CD14-positive monocyte (primary cell): ENCODE measurements around the gene RNASEH2C. TPM values are rescaled to one million over a fixed set of nuclear protein-coding genes. Genes with fewer than 3 reads are reported as not detected.
A peak's percentile ranks its signal among the peaks of the same experiment; 100 is the strongest.

Source experiments
- DNase-seq, 3 donors: peaks; one replicate each; pipeline ENCODE4 v3.0.0-alpha.2; 2011 to 2022
- H2AFZ ChIP-seq: 2 replicates; pipeline ENCODE4 v1.6.0; 2012; ENCODE audit warnings: mild to moderate bottlenecking, low read depth, low read length, inconsistent platforms; ENCODE audit not compliant: insufficient read depth, poor library complexity, severe bottlenecking
- H3K27ac ChIP-seq, 2 donors: 1 replicate in 1 of 2; 2 replicates in 1 of 2; pipeline ENCODE4 v1.5.1; 2012 to 2013; ENCODE audit warnings: low read length in 2 of 2, control low read depth in 1 of 2, inconsistent platforms in 1 of 2, low read depth in 1 of 2, mild to moderate bottlenecking in 1 of 2
- H3K27me3 ChIP-seq, 2 donors: one replicate each; pipeline versions ENCODE4 v1.6.0 to v1.6.1; 2011 to 2013; ENCODE audit warnings: low read length in 2 of 2; ENCODE audit not compliant: control insufficient read depth in 2 of 2, insufficient read depth in 2 of 2
- H3K36me3 ChIP-seq, 2 donors: replicated peaks in 1 of 2; 1 replicate in 1 of 2; 2 replicates in 1 of 2; pipeline versions ENCODE4 v1.5.1 to v1.6.1; 2012 to 2013; ENCODE audit warnings: low read length in 2 of 2, control low read depth in 1 of 2, inconsistent platforms in 1 of 2, mild to moderate bottlenecking in 1 of 2; ENCODE audit not compliant: insufficient read depth in 2 of 2, control insufficient read depth in 1 of 2
- H3K4me1 ChIP-seq, 2 donors: 1 replicate in 1 of 2; 2 replicates in 1 of 2; pipeline versions ENCODE4 v1.5.1 to v1.6.1; 2012 to 2013; ENCODE audit warnings: low read length in 2 of 2, control low read depth in 1 of 2, inconsistent platforms in 1 of 2, mild to moderate bottlenecking in 1 of 2, moderate library complexity in 1 of 2; ENCODE audit not compliant: insufficient read depth in 2 of 2, control insufficient read depth in 1 of 2
- H3K4me2 ChIP-seq: replicated peaks from 2 replicates; pipeline ENCODE3; 2012; ENCODE audit warnings: low read length, moderate library complexity, mild to moderate bottlenecking; ENCODE audit not compliant: poor library complexity, severe bottlenecking; ENCODE audit errors: extremely low read depth
- H3K4me3 ChIP-seq, 3 experiments: fragments of 200-600 bp in 1 of 3; sonication (generic) in 1 of 3; replicated peaks in 1 of 3; 1 replicate in 2 of 3; 2 replicates in 1 of 3; pipeline ENCODE4 v1.5.1; 2011 to 2013; ENCODE audit warnings: low read length in 3 of 3, mild to moderate bottlenecking in 3 of 3, control low read depth in 2 of 3, low read depth in 2 of 3, inconsistent platforms in 1 of 3, moderate library complexity in 1 of 3
- H3K79me2 ChIP-seq: 2 replicates; pipeline ENCODE4 v1.6.0; 2012; ENCODE audit warnings: mild to moderate bottlenecking, control low read depth, inconsistent platforms, low read length, moderate library complexity; ENCODE audit not compliant: insufficient read depth
- H3K9ac ChIP-seq: 2 replicates; pipeline ENCODE4 v1.6.0; 2017; ENCODE audit warnings: low read length, mild to moderate bottlenecking; ENCODE audit not compliant: insufficient read depth, poor library complexity, severe bottlenecking
- H3K9me3 ChIP-seq, 2 donors: replicated peaks in 1 of 2; 1 replicate in 1 of 2; 2 replicates in 1 of 2; pipeline versions ENCODE4 v1.5.1 to v1.6.1; 2012 to 2013; ENCODE audit warnings: low read length in 2 of 2, control low read depth in 1 of 2; ENCODE audit not compliant: control insufficient read depth in 1 of 2, insufficient read depth in 1 of 2
- H4K20me1 ChIP-seq: 2 replicates; pipeline ENCODE4 v1.6.0; 2012; ENCODE audit warnings: mild to moderate bottlenecking, low read length, control low read depth, moderate library complexity; ENCODE audit not compliant: insufficient read depth
- H3K27ac Mint-ChIP-seq, 7 donors: one replicate each; pipeline ENCODE4 v1.8.0; 2020; ENCODE audit warnings: mild to moderate bottlenecking in 7 of 7, mixed read lengths in 7 of 7, moderate library complexity in 6 of 7, inconsistent platforms in 2 of 7
- H3K27me3 Mint-ChIP-seq, 3 donors: one replicate each; pipeline ENCODE4 v1.8.0; 2021 to 2022; ENCODE audit warnings: low read depth in 3 of 3, mild to moderate bottlenecking in 3 of 3, mixed read lengths in 3 of 3, moderate library complexity in 3 of 3, inconsistent platforms in 1 of 3
- H3K36me3 Mint-ChIP-seq, 2 donors: one replicate each; pipeline ENCODE4 v1.8.0; 2020; ENCODE audit warnings: mixed read lengths in 2 of 2, inconsistent platforms in 1 of 2, mild to moderate bottlenecking in 1 of 2
- H3K4me1 Mint-ChIP-seq: one replicate; pipeline ENCODE4 v1.8.0; 2020; ENCODE audit warnings: mild to moderate bottlenecking, mixed read lengths
- H3K4me3 Mint-ChIP-seq, 2 donors: one replicate each; pipeline ENCODE4 v1.8.0; 2020; ENCODE audit warnings: mild to moderate bottlenecking in 2 of 2, mixed read lengths in 2 of 2, moderate library complexity in 1 of 2
- H3K9me3 Mint-ChIP-seq, 7 donors: one replicate each; pipeline ENCODE4 v1.8.0; 2020 to 2022; ENCODE audit warnings: mixed read lengths in 7 of 7, mild to moderate bottlenecking in 6 of 7, moderate library complexity in 6 of 7, inconsistent platforms in 2 of 7
- CTCF ChIP-seq: fragments of 200-600 bp; IDR thresholded peaks from one replicate; pipeline ENCODE4 v1.8.0; 2022; ENCODE audit warnings: antibody characterized with exemption, mild to moderate bottlenecking
- WGBS: methylation state at CpG from one replicate; pipeline ENCODE4 v1.1.5; 2013; ENCODE audit warnings: missing lambda C conversion rate; ENCODE audit not compliant: insufficient coverage; 5-methylcytosine and 5-hydroxymethylcytosine counted together
- intact Hi-C, 2 donors: fragments of 100-400 bp; cut with micrococcal nuclease; formaldehyde crosslinking; loops; one replicate each; pipeline versions ENCODE4 v1.15.0 to v1.15.1; 2023
- polyA plus RNA-seq, 3 donors: library from polyadenylated mRNA; depleted of rRNA in 1 of 3; unstranded in 2 of 3; stranded (reverse) in 1 of 3; fragments of 300-500 nt in 2 of 3; fragments of >200 nt in 1 of 3; fragmentation: Illumina TruSeq in 2 of 3; gene quantifications; 1 replicate in 2 of 3; 2 replicates in 1 of 3; pipeline ENCODE4 v1.2.3, GENCODE V29; 2012 to 2021

RNASEH2C gene
- polyA plus RNA-seq, 3 donors, result 33.3 to 131 (median 95.2) TPM

- peaks cover 54% of the 10 kb centered on the region for H3K79me2 ChIP-seq
- H3K4me3 ChIP-seq, result no peak overlapping the region
- H3K27ac ChIP-seq, result peak overlapping the region in 1 of 2 donors; percentile 71
- H2AFZ ChIP-seq, result no peak overlapping the region
- H3K4me2 ChIP-seq, result peak overlapping the region; percentile 99
- H3K27me3 Mint-ChIP-seq, result peaks cover 0 to 2% (median 2%) of the 10 kb centered on the region in 3 donors
- peak overlapping the region in 4 of 7 donors; percentile 33 to 76 (median 38) for H3K27ac Mint-ChIP-seq
- H3K9me3 ChIP-seq, result no peaks in the 10 kb centered on the region
- peaks cover 21 to 30% of the 10 kb centered on the region in 2 donors for H3K4me1 ChIP-seq
- 100% methylated on average over 4 of the region's 4 CpGs for WGBS
- intact Hi-C loops, result loop anchor here in 1 of 2 donors (5.0 kb wide), 1 partner anchor 64 kb away; the partner anchor contains the start of gene AP5B1
- peaks cover 53 to 62% of the 10 kb centered on the region in 2 donors for H3K36me3 Mint-ChIP-seq
- peaks cover 33% of the 10 kb centered on the region for H3K4me1 Mint-ChIP-seq
- no peaks in the 10 kb centered on the region for H3K9me3 Mint-ChIP-seq
- H3K27me3 ChIP-seq, result no peaks in the 10 kb centered on the region
- H3K9ac ChIP-seq, result no peak overlapping the region
- no peak overlapping the region for H3K4me3 Mint-ChIP-seq
- peaks cover 55 to 59% of the 10 kb centered on the region in 2 donors for H3K36me3 ChIP-seq
- peaks cover 56% of the 10 kb centered on the region for H4K20me1 ChIP-seq
- DNase-seq, result no peak
- no peak for TF ChIP-seq CTCF
Measured at GRCh38 chr11:65718531-65718930, 2.1 kb downstream of the RNASEH2C start.

GRCh38 chr11:65717906-65718305 lies 2.7 kb downstream of the RNASEH2C start:
- Mint-ChIP-seq H3K9me3 (no peaks in the 10 kb centered on the region), H3K27ac (peak overlapping the region in 3 of 7 donors; percentile 59 to 73 (median 70)), H3K36me3 (peaks cover 59 to 68% of the 10 kb centered on the region in 2 donors), H3K27me3 (peaks cover 0 to 4% (median 0%) of the 10 kb centered on the region in 3 donors), H3K4me3 (no peak overlapping the region), H3K4me1 (peaks cover 39% of the 10 kb centered on the region)
- peaks cover 23 to 35% of the 10 kb centered on the region in 2 donors for H3K4me1 ChIP-seq
- H3K4me2 ChIP-seq, result no peak overlapping the region
- H3K79me2 ChIP-seq, result peaks cover 60% of the 10 kb centered on the region
- peaks cover 61% of the 10 kb centered on the region for H4K20me1 ChIP-seq
- H3K27ac ChIP-seq, result peak overlapping the region in 1 of 2 donors; percentile 71
- H3K36me3 ChIP-seq, result peaks cover 59 to 64% of the 10 kb centered on the region in 2 donors
- H3K9ac ChIP-seq, result no peak overlapping the region
- no peak for DNase-seq
- H3K4me3 ChIP-seq, result no peak overlapping the region
- no peaks in the 10 kb centered on the region for H3K9me3 ChIP-seq
- H3K27me3 ChIP-seq, result no peaks in the 10 kb centered on the region
- no peak for TF ChIP-seq CTCF
- WGBS, result 89% methylated on average over 4 of the region's 6 CpGs
- H2AFZ ChIP-seq, result no peak overlapping the region
- intact Hi-C loops, result loop anchor here in 1 of 2 donors (5.0 kb wide), 1 partner anchor 64 kb away; the partner anchor contains the start of gene AP5B1
